AG09319 (cell line): ENCODE results near the gene GADD45B.

Experiments used
- DNase-seq: peaks from one replicate; pipeline ENCODE4 v3.0.0-alpha.2; 2010; ENCODE audit warnings: low read depth; ENCODE audit errors: extremely low read depth
- CTCF ChIP-seq: IDR thresholded peaks from 2 replicates; pipeline ENCODE4 v1.5.1; 2011; ENCODE audit warnings: low read depth, mild to moderate bottlenecking, inconsistent platforms, low read length, moderate library complexity

The GADD45B gene

GRCh38 chr19:2479556-2480194, 3.7 kb downstream of the GADD45B start:
- TF ChIP-seq CTCF = no peak
- no peak for DNase-seq

- TF ChIP-seq CTCF = no peak
- no peak for DNase-seq
These were observed 5.5 kb downstream of the GADD45B start for GRCh38 chr19:2481466-2481865.

- no peak for TF ChIP-seq CTCF
- DNase-seq = no peak
These were observed 6.6 kb downstream of the GADD45B start for GRCh38 chr19:2482354-2483038.

- no peak for TF ChIP-seq CTCF
- DNase-seq = no peak
These were observed 7.2 kb downstream of the GADD45B start for GRCh38 chr19:2483084-2483483.

- no peak for TF ChIP-seq CTCF
- no peak for DNase-seq
These were observed 7.7 kb downstream of the GADD45B start for GRCh38 chr19:2483484-2484151.

- no peak for DNase-seq
- TF ChIP-seq CTCF = no peak
These were observed 8.4 kb downstream of the GADD45B start for GRCh38 chr19:2484178-2484937.
